NCI-H2029 (cell line): ENCODE measurements around the gene EPB42.
A peak's percentile ranks its signal among the peaks of the same experiment; 100 is the strongest.
"Not testable (repeated sequence)": the region's sequence is repeated elsewhere in the genome, so short reads cannot be mapped to it uniquely, and the experiment has no call there.

ENCODE experiments used
- DNase-seq: peaks from one replicate; lab custom pipeline; 2025; lab: John Stamatoyannopoulos, UW

Gene EPB42

DNA sequence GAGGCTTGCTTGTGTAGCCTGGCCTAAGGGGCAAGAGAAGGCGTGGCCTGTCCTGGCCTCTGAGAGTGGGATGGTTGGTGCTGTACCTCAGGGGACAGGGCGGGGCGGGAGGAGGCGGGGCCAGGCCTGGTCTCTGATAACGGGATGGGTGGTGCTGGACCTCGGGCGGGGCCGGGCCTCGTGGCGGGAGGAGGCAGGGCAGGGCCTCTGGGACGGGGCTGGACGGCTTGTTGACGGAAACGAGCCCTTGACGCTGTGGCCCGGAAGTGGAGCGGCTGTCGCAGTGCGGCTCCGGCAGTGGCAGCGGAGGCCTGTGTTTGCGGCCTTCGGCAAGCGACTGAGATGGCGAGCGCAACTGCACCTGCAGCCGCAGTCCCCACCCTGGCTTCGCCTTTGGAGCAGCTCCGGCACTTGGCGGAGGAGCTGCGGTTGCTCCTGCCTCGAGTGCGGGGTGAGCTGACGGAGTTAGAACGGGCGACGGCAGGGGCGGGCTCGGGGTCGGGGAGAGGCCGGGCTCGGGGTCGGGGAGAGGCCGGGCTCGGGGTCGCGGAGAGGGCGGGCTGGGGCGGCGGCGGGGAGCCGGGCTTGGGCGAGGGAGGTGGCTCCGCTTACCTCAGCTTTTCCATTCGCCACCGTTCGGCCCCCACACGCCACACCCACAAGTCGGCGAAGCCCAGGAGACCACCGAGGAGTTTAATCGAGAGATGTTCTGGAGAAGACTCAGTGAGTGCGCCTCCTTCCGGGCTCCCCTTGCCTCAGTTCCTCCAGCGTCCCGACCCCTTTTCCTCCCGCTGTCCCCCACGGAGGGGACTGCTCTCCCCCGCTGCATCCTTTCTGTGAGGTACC lies 35.4 kb downstream of the EPB42 start, which contains the start of gene CCNDBP1:
Gene CCNDBP1 (plus strand): TSS at position 247 of the 846 bp plus-strand sequence. CDS start 96 bp downstream, at position 343.
- DNase-seq = peak; percentile 73

DNA sequence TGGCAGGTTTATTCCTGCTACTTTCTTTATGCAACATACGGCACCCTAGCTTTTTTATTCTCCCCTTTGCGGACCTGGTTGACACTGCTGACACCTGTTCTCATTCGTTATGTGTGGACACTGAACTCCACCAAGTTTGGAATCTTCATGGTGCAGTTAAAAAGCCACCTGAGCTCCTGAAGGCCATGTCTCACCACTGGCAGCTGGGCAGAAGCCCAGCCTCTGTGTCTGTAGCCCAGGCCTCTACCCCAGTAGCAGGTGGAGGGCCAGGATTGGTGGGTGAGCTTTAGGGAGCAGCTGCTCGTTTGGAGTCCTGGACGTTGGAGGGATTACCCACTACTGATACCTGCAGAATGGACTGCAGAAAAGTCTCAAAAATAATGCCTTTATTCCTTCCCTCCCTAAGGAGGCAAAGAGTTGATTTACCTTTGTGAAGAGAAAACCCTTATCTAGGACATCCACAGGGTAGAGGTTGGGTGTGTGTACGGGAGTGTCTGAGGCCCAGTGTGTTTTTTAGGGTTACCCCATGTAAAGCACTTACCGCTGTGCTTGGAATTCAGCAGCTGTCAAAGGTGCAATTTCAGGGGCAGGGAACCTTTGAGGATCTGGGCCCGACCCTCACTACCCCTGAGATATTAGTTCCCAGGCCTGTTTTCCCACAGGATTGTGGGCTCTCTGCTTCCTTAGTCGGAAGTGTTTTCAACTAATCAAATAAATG lies 36.3 kb downstream of the EPB42 start:
- DNase-seq = no peak

DNA sequence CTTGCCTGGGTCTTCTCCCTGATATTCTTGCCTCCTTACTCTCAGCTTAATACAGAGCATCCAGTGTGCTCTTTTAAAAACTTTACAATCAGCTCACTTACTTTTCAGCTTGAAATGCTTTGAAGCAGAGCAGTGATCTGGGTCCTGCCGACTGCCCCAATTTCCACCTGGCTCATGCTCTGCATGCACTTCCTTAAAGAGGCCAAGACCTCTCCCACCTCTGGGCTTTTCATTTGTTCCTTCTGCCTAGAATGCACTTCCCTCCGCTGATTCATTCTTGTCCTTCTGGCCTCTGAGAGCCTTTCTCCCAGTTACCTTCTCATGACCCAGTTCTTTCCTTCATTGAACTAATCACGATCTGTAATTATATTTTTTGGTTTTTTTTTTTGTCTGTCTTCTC lies 37.5 kb downstream of the EPB42 start:
- no peak for DNase-seq

DNA sequence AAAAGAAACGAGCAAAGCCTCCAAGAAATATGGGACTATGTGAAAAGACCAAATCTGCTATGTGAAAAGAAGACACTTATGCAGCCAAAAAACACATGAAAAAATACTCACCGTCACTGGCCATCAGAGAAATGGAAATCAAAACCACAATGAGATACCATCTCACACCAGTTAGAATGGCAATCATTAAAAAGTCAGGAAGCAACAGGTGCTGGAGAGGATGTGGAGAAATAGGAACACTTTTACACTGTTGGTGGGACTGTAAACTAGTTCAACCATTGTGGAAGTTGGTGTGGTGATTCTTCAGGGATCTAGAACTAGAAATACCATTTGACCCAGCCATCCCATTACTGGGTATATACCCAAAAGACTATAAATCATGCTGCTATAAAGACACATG lies 43.7 kb downstream of the EPB42 start:
- not testable (repeated sequence) for DNase-seq

DNA sequence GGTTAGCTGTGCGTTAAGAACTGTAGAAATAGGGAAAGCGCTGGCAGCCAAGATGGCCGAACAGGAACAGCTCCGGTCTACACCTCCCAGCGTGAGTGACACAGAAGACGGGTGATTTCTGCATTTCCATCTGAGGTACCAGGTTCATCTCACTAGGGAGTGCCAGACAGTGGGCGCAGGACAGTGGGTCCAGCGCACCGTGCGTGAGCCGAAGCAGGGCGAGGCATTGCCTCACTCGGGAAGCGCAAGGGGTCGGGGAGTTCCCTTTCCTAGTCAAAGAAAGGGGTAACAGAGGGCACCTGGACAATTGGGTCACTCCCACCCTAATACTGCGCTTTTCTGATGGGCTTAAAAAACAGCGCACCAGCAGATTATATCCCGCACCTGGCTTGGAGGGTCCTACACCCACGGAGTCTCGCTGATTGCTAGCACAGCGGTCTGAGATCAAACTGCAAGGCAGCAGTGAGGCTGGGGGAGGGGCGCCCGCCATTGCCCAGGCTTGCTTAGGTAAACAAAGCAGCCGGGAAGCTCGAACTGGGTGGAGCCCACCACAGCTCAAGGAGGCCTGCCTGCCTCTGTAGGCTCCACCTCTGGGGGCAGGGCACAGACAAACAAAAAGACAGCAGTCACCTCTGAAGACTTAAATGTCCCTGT lies 45.0 kb downstream of the EPB42 start:
- DNase-seq = not testable (repeated sequence)

DNA sequence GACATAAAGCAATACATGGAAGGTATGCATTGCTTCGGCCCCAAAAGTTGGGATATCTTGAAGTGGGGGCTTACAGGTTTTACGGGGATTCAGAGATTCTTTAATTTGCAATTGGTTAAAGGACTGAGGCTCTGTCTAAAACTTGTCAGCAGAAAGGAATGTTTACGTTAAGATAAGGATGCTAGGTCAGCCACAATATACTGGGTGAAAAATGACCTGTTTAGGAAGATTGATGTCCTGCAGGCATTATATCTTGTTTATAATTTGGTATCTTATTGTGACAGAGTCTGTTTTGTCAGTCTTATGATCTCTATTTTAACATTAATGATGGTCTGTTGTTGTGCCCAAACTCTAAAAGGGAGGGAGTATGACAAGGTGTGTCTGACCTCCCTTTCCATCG lies 50.9 kb downstream of the EPB42 start:
- no peak for DNase-seq

DNA sequence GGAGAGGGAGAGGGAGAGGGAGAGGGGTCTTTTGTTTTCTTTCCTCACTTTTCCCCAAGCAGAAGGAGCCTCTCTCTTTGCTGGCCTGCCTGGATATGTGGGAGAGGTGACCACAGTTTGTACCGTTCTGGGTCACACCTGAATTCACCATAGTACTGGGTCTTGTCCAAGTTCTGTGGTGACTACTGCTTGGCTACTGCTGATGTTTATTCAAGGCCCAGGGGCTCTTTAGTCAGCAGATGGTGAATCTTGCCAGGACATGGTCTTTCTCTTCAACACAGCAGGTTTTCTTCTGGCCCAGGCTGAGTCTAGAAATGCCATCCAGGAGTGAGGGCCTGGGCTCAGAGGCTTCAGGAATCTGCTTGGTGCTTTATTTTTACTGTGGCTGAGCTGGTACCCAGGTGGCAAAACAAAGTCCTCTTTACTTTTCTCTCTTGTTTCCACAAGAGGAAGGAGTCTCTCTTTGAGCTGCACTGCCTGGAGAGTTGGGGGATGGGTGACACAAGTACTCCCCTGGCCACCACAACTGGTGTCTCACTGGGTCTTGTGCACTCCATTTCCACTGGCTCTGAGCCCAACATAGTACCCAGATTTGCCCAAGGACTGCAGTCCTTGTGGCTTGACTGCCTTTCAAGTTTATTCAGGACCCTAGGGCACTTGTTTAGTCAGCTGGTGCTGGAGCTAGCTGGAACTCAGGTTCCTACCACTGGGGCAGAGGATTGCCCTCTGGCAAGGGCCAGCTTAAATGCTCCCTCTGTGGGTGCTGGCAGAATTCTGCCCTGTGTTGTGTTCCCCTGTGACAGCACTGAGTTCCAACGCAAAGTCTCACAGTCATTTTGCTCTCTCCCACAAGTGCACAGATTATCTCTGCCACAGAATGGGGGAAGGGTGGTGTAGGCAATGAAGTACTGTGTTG lies 52.4 kb downstream of the EPB42 start:
- peak; percentile 4 for DNase-seq

DNA sequence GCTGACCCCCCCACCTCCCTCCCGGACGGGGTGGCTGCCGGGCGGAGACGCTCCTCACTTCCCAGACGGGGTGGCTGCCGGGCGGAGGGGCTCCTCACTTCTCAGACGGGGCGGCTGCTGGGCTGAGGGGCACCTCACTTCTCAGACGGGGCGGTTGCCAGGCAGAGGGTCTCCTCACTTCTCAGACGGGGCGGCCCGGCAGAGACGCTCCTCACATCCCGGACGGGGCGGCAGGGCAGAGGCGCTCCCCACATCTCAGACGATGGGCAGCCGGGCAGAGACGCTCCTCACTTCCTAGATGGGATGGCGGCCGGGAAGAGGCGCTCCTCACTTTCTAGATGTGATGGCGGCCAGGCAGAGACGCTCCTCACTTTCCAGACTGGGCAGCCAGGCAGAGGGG lies 53.6 kb downstream of the EPB42 start:
- DNase-seq = not testable (repeated sequence)

DNA sequence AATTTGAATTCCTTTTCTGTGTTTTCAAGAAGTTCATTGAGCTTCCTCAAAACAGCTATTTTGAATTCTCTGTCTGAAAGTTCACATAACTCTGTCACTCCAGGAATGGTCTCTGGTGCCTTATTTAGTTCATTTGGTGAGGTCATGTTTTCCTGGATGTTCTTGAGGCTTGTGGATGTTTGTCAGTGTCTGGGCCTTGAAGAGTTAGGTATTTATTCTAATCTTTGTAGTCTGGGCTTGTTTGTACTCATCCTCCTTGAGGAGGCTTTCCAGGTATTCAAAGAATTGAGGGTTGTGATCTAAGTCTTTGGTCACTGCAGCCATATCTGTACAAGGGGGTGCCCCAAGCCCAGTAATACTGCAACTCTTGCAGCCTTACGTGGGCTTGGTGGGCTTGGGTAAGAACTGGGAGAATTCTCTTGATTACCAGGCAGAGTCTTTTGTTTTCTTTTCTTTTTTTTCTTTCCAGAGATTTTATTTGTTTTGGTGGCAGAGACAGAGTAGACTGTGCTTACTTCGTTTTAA lies 55.0 kb downstream of the EPB42 start:
- no peak for DNase-seq

DNA sequence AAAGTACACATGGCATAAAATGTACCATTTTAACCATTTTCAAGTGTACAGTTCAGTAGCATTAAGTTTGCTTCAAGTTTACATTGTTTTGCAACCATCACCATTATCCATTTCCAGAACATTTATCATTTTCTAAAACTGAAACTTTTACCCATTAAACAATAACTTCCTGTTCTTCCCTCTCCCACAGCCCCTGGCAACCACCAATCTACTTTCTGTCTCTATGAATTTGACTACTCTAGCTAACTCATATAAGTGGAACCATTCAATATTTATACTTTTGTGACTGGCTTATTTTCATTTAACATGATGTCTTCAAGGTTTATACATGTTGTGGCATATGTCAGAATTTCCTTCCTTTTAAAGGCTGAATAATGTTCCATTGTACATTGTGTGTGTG lies 67.5 kb downstream of the EPB42 start:
- no peak for DNase-seq

DNA sequence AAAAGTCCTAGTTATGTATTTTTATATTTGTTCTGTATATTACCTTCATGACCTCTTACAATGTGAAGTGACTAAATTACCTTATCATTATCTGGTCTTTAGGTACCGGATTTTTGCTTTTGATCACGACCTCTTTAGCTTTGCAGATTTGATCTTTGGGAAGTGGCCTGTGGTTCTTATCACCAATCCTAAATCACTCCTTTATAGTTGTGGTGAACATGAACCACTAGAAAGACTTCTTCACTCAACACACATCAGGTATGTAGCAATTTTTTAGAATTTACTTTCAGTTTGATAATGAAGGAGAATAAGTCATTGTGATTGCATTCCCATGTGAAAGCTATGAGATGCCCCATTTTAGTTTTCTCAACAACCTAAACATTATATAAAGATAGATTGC lies 69.1 kb downstream of the EPB42 start:
- DNase-seq = no peak

DNA sequence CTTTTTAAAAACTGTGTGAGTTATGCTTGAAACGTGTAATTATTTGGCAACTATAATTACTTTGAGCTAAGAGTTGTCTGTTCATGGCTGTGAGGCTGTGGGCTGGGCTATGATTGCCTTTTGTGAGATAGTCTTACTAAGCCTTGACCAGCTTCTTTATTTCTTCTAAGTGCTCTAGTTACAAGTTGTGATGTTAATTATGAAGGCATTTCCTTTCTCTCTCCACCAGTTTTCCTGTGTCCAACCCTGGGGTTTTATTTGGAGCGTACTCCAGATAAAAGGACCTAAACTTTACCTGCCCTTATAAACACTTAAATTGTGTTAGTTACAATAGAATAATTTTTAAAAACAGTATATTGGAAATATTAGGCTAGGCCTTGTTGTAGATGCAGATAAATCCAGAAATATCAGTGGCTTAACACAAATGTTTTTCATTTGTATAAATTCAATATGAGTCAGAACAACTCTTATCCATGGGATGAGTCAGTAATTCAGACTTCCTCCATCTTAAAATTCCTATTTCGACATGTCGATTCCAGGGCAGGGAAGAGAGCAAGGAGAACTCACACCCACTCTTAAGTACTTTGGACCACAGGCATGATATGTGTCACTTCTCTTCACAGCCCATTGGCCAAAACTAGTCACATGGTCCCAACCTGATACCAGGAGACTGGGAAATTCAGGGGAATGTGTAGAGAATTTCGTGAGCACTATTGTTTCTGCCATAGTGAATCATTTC lies 70.5 kb downstream of the EPB42 start:
- no peak for DNase-seq
